SH-SY5Y (cell line): ENCODE results near the gene YPEL2.

ENCODE experiments used
- GATA2 ChIP-seq: IDR thresholded peaks from 2 replicates; pipeline ENCODE4 v1.6.1; 2011; ENCODE audit warnings: mild to moderate bottlenecking, low read depth, low read length
- GATA3 ChIP-seq: IDR thresholded peaks from 2 replicates; pipeline ENCODE4 v1.6.1; 2011; ENCODE audit warnings: low read depth, mild to moderate bottlenecking, low read length, moderate library complexity

DNA sequence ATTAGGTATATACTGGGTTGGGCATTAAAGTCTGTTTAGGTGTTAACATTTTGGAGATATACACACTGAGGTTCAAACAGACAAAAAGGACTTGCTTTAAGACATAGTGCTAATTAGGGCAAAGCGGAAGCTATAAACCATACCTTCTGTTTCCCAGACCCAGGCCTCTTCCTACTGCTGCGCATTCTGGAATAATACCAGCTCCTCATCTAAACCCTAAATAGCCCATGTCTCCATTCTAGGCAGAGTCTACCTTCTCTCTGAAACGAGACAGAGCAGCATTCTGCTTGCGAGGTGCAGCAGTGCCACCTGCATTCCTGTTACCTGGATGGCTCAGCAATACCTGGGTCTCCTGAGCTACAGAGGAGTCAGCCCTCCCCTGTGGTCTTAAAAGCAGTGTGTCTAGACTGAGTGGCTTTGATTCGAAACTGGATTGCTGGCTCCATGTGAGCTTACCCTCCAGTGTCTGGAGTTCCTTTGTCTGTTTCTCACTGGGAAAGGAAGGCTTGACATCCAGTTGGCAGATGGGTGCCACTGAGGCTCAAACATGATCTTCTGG, 6.4 kb downstream of the YPEL2 start:
- TF ChIP-seq GATA3: no peak
- TF ChIP-seq GATA2: no peak
